IMR-90 (cell line): Measurements from ENCODE around the gene SLC35F6. TPM values are rescaled to one million over a fixed set of nuclear protein-coding genes. Genes with fewer than 3 reads are reported as not detected.

Source experiments
- ATAC-seq: fragments of 200-7000 bp; cut with Tn5 transposase; 2 replicates; pipeline ENCODE4 v1.9.1; 2020; ENCODE audit warnings: low read depth, mild to moderate bottlenecking, moderate library complexity
- BruUV-seq: library from RNA; stranded (reverse); fragments of 400-500 nt; replicated peaks from 2 replicates; lab custom pipeline; 2021; lab: Mats Ljungman, UMichigan
- CTCF ChIA-PET: fragments of 300-600 bp; formaldehyde crosslinking; extraction: SDS; loops from one replicate; lab custom pipeline; 2021; ENCODE audit warnings: antibody characterized with exemption; lab: Yijun Ruan, JAX
- POLR2A ChIA-PET: fragments of 300-600 bp; sonication (Branson Sonifier 250); formaldehyde crosslinking; loops from one replicate; lab custom pipeline; 2022; ENCODE audit warnings: antibody characterized with exemption; ENCODE audit not compliant: unreplicated experiment; lab: Charles Lee
- DNase-seq: peaks from one replicate; pipeline ENCODE4 v3.0.0; 2013
- H2AFZ ChIP-seq: replicated peaks from 2 replicates; pipeline ENCODE3; 2013; ENCODE audit warnings: low read length, mild to moderate bottlenecking; ENCODE audit not compliant: poor library complexity
- H2AK5ac ChIP-seq: 2 replicates; pipeline ENCODE4 v1.6.1; 2013; ENCODE audit warnings: low read depth, low read length, inconsistent platforms
- H2AK9ac ChIP-seq: replicated peaks from 2 replicates; pipeline ENCODE3; 2013; ENCODE audit warnings: mild to moderate bottlenecking, low read depth, low read length, moderate library complexity; ENCODE audit not compliant: poor library complexity
- H2BK120ac ChIP-seq: 2 replicates; pipeline ENCODE4 v1.6.1; 2013; ENCODE audit warnings: low read depth, low read length, inconsistent platforms
- H2BK15ac ChIP-seq: 3 replicates; pipeline ENCODE4 v1.6.1; 2013; ENCODE audit warnings: low read depth, low read length, inconsistent platforms
- H2BK20ac ChIP-seq: 2 replicates; pipeline ENCODE4 v1.6.1; 2013; ENCODE audit warnings: low read depth, mild to moderate bottlenecking, inconsistent platforms, low read length, moderate library complexity
- H2BK5ac ChIP-seq: 2 replicates; pipeline ENCODE4 v1.6.1; 2013; ENCODE audit warnings: mild to moderate bottlenecking, low read depth, low read length, inconsistent platforms; ENCODE audit not compliant: poor library complexity, severe bottlenecking
- H3K14ac ChIP-seq: replicated peaks from 2 replicates; pipeline ENCODE4 v1.6.1; 2013; ENCODE audit warnings: low read depth, low read length, inconsistent platforms
- H3K18ac ChIP-seq: 2 replicates; pipeline ENCODE4 v1.6.1; 2013; ENCODE audit warnings: low read depth, low read length, control low read depth
- H3K23ac ChIP-seq: 2 replicates; pipeline ENCODE4 v1.6.1; 2013; ENCODE audit warnings: low read depth, low read length, inconsistent platforms
- H3K27ac ChIP-seq: 2 replicates; pipeline ENCODE4 v1.5.1; 2013; ENCODE audit warnings: mild to moderate bottlenecking, control low read depth, low read length; ENCODE audit not compliant: insufficient read depth
- H3K27me3 ChIP-seq: 2 replicates; pipeline ENCODE4 v1.6.1; 2013; ENCODE audit warnings: low read length; ENCODE audit not compliant: control insufficient read depth, insufficient read depth
- H3K36me3 ChIP-seq: 2 replicates; pipeline ENCODE4 v1.6.1; 2013; ENCODE audit warnings: low read length, mixed read lengths; ENCODE audit not compliant: control insufficient read depth, insufficient read depth
- H3K4ac ChIP-seq: 2 replicates; pipeline ENCODE4 v1.6.1; 2013; ENCODE audit warnings: low read depth, low read length, inconsistent platforms
- H3K4me1 ChIP-seq: 2 replicates; pipeline ENCODE4 v1.6.1; 2013; ENCODE audit warnings: low read length, mixed read lengths; ENCODE audit not compliant: control insufficient read depth, insufficient read depth
- H3K4me2 ChIP-seq: 2 replicates; pipeline ENCODE4 v1.6.1; 2013; ENCODE audit warnings: low read depth, mild to moderate bottlenecking, control low read depth, low read length, moderate library complexity
- H3K4me3 ChIP-seq: 2 replicates; pipeline ENCODE4 v1.5.1; 2013; ENCODE audit warnings: low read depth, mild to moderate bottlenecking, control low read depth, low read length, moderate library complexity; ENCODE audit not compliant: insufficient read depth
- H3K56ac ChIP-seq: 2 replicates; pipeline ENCODE4 v1.6.1; 2013; ENCODE audit warnings: low read length, inconsistent platforms; ENCODE audit not compliant: insufficient read depth; ENCODE audit errors: extremely low read depth
- H3K79me1 ChIP-seq, 2 experiments: 2 replicates each; pipeline ENCODE4 v1.6.1; 2013; ENCODE audit warnings: low read length in 2 of 2, inconsistent platforms in 1 of 2, low read depth in 1 of 2
- H3K9ac ChIP-seq: 2 replicates; pipeline ENCODE4 v1.6.1; 2013; ENCODE audit warnings: low read depth, low read length, control low read depth
- H3K9me1 ChIP-seq: 2 replicates; pipeline ENCODE4 v1.6.1; 2013; ENCODE audit warnings: low read length, inconsistent platforms; ENCODE audit not compliant: insufficient read depth
- H3K9me3 ChIP-seq: 2 replicates; pipeline ENCODE4 v1.6.1; 2013; ENCODE audit warnings: low read length; ENCODE audit not compliant: control insufficient read depth, insufficient read depth
- H4K20me1 ChIP-seq: 2 replicates; pipeline ENCODE4 v1.6.1; 2013; ENCODE audit warnings: low read length, inconsistent platforms; ENCODE audit not compliant: insufficient read depth
- H4K5ac ChIP-seq: 2 replicates; pipeline ENCODE4 v1.6.1; 2013; ENCODE audit warnings: mild to moderate bottlenecking, low read depth, low read length, control low read depth
- H4K8ac ChIP-seq, 2 experiments: 2 replicates each; pipeline ENCODE4 v1.6.1; 2013; ENCODE audit warnings: low read depth in 2 of 2, low read length in 2 of 2, control low read depth in 1 of 2, inconsistent platforms in 1 of 2
- H4K91ac ChIP-seq: 2 replicates; pipeline ENCODE4 v1.6.1; 2013; ENCODE audit warnings: low read depth, low read length, inconsistent platforms; ENCODE audit not compliant: insufficient read depth
- BHLHE40 ChIP-seq: fragments of 150-350 bp; IDR thresholded peaks from 2 replicates; pipeline ENCODE4 v1.6.1; 2016; ENCODE audit warnings: mild to moderate bottlenecking, low read depth, low read length
- CEBPB ChIP-seq: IDR thresholded peaks from 2 replicates; pipeline ENCODE4 v1.6.1; 2012; ENCODE audit warnings: low read depth, low read length, improper control_type of control experiment
- CHD1 ChIP-seq: IDR thresholded peaks from 2 replicates; pipeline ENCODE4 v1.6.1; 2012; ENCODE audit warnings: low read depth, low read length, improper control_type of control experiment
- CTCF ChIP-seq: conservative IDR thresholded peaks from 2 replicates; pipeline ENCODE4 v1.5.1; 2012; ENCODE audit warnings: mild to moderate bottlenecking, low read depth, low read length, improper control_type of control experiment
- ELK1 ChIP-seq: fragments of 150-350 bp; IDR thresholded peaks from 2 replicates; pipeline ENCODE4 v1.6.1; 2016; ENCODE audit warnings: low read depth, mild to moderate bottlenecking, low read length, moderate library complexity, borderline replicate concordance
- FOS ChIP-seq: fragments of 150-350 bp; IDR thresholded peaks from 2 replicates; pipeline ENCODE4 v1.6.1; 2016; ENCODE audit warnings: low read depth, low read length
- MAFK ChIP-seq: IDR thresholded peaks from 2 replicates; pipeline ENCODE4 v1.6.1; 2012; ENCODE audit warnings: low read depth, low read length, improper control_type of control experiment
- MAZ ChIP-seq: IDR thresholded peaks from 2 replicates; pipeline ENCODE4 v1.6.1; 2012; ENCODE audit warnings: low read depth, mild to moderate bottlenecking, low read length, improper control_type of control experiment, moderate library complexity, borderline replicate concordance
- MXI1 ChIP-seq: IDR thresholded peaks from 2 replicates; pipeline ENCODE4 v1.6.1; 2012; ENCODE audit warnings: low read depth, mild to moderate bottlenecking, low read length, moderate library complexity, borderline replicate concordance
- NFE2L2 ChIP-seq: fragments of 150-350 bp; IDR thresholded peaks from 2 replicates; pipeline ENCODE4 v1.6.1; 2016; ENCODE audit warnings: low read depth, mild to moderate bottlenecking, low read length
- POLR2A ChIP-seq: IDR thresholded peaks from 2 replicates; pipeline ENCODE4 v1.6.1; 2012; ENCODE audit warnings: mild to moderate bottlenecking, low read depth, low read length
- RAD21 ChIP-seq: IDR thresholded peaks from 2 replicates; pipeline ENCODE4 v1.6.1; 2012; ENCODE audit warnings: low read length, improper control_type of control experiment
- RCOR1 ChIP-seq: IDR thresholded peaks from 2 replicates; pipeline ENCODE4 v1.6.1; 2012; ENCODE audit warnings: mild to moderate bottlenecking, low read length, improper control_type of control experiment; ENCODE audit not compliant: insufficient replicate concordance
- RFX5 ChIP-seq: IDR thresholded peaks from 2 replicates; pipeline ENCODE4 v1.8.0; 2012; ENCODE audit warnings: low read depth, mild to moderate bottlenecking, low read length, moderate library complexity
- SMC3 ChIP-seq: fragments of 150-350 bp; IDR thresholded peaks from 2 replicates; pipeline ENCODE4 v1.6.1; 2016; ENCODE audit warnings: low read depth, mild to moderate bottlenecking, antibody characterized with exemption, low read length, moderate library complexity
- USF2 ChIP-seq: fragments of 150-350 bp; IDR thresholded peaks from 2 replicates; pipeline ENCODE4 v1.6.1; 2017; ENCODE audit warnings: mild to moderate bottlenecking, antibody characterized with exemption, low read length, low read depth
- WGBS, 2 experiments: methylation state at CpG; one replicate each; pipeline versions ENCODE4 v1.1.5 to v1.1.7; 2013; ENCODE audit warnings: missing lambda C conversion rate in 2 of 2; ENCODE audit not compliant: insufficient read length in 1 of 2; ENCODE audit errors: extremely low coverage in 2 of 2; 5-methylcytosine and 5-hydroxymethylcytosine counted together
- dilution Hi-C: fragments of 300-500 bp; cut with HindIII; formaldehyde crosslinking; loops from one replicate; pipeline ENCODE4 v1.14.3; 2018; ENCODE audit warnings: low sequenced_read_pairs; ENCODE audit not compliant: unreplicated experiment
- in situ Hi-C: fragments of 300-500 bp; cut with MboI; formaldehyde crosslinking; loops from 3 replicates; pipeline ENCODE4 v1.14.3; 2019; ENCODE audit warnings: low sequenced_read_pairs, inconsistent platforms, mixed read lengths
- intact Hi-C: fragments of 100-400 bp; cut with micrococcal nuclease; formaldehyde crosslinking; loops from 2 replicates; pipeline ENCODE4 v1.10.0; 2022
- polyA plus RNA-seq, 3 experiments: library from polyadenylated mRNA; depleted of rRNA; stranded (reverse); fragments of >200 nt; gene quantifications; 2 replicates each; pipeline ENCODE4 v1.2.3, GENCODE V29; 2012; ENCODE audit warnings: low replicate concordance in 1 of 3
- total RNA-seq: library from RNA; depleted of rRNA; stranded (reverse); fragments of >200 nt; gene quantifications from 2 replicates; pipeline ENCODE4 v1.2.3, GENCODE V29; 2012

Gene SLC35F6
- total and polyA plus RNA-seq, 2 of the 4 experiments (the other 2 are of a cell fraction) = 19.1 to 30.6 TPM

GRCh38 chr2:26729311-26729710 lies 34.8 kb upstream of the SLC35F6 start:
- Histone ChIP-seq H3K9me1 (peaks cover 8% of the 10 kb centered on the region; the same call in 1 of the 2 replicates), H3K79me1 (no peaks in the 10 kb centered on the region), H4K20me1 (no peaks in the 10 kb centered on the region), H2BK20ac (no peak overlapping the region), H2BK15ac (no peak overlapping the region), H3K18ac (no peak overlapping the region), H3K27ac (no peak overlapping the region), H4K91ac (no peak overlapping the region), H2BK120ac (no peak overlapping the region), H3K9me3 (no peaks in the 10 kb centered on the region), H4K8ac (no peak overlapping the region), H2AK9ac (no peak overlapping the region), H3K4ac (no peak overlapping the region), H3K36me3 (no peaks in the 10 kb centered on the region), H4K5ac (no peak overlapping the region), H3K4me1 (peaks cover 4% of the 10 kb centered on the region), H3K27me3 (peaks cover 27% of the 10 kb centered on the region; the same call in 1 of the 2 replicates), H2AFZ (no peak overlapping the region), H2BK5ac (no peak overlapping the region), H3K14ac (no peak overlapping the region), H2AK5ac (no peak overlapping the region), H3K9ac (no peak overlapping the region), H3K4me2 (no peak overlapping the region), H3K56ac (no peak overlapping the region), H3K23ac (no peak overlapping the region), H3K4me3 (no peak overlapping the region)
- CTCF ChIA-PET = no interaction called here
- in situ Hi-C loops (no loop called here), intact Hi-C loops (no loop called here), dilution Hi-C loops (no loop called here)
- TF ChIP-seq USF2 (no peak), CHD1 (no peak), NFE2L2 (no peak), CEBPB (no peak), SMC3 (no peak), CTCF (no peak), MXI1 (no peak), RAD21 (no peak), ELK1 (no peak), RFX5 (no peak), MAZ (no peak), POLR2A (no peak), FOS (no peak), BHLHE40 (no peak), MAFK (no peak), RCOR1 (no peak)
- POLR2A ChIA-PET = no interaction called here
- DNase-seq = no peak
- BruUV-seq = no TSS peak
- no peak for ATAC-seq
- no CpG with 5 or more reads among the region's 2 CpGs for WGBS, 2 experiments
